Loucy (cell line): ENCODE results near the gene TNK1.

Experiments
- EZH2phosphoT487 ChIP-seq: fragments of 200-600 bp; IDR thresholded peaks from 2 replicates; pipeline ENCODE4 v1.6.1; 2018; ENCODE audit warnings: antibody characterized with exemption, mild to moderate bottlenecking, moderate library complexity, borderline replicate concordance
- TF ChIP-seq, protein P1 (sequence below): fragments of 200-600 bp; sonication (generic); conservative IDR thresholded peaks from 2 replicates; pipeline ENCODE4 v1.5.1; 2014; ENCODE audit warnings: mild to moderate bottlenecking, antibody characterized with exemption, low read length

DNA sequence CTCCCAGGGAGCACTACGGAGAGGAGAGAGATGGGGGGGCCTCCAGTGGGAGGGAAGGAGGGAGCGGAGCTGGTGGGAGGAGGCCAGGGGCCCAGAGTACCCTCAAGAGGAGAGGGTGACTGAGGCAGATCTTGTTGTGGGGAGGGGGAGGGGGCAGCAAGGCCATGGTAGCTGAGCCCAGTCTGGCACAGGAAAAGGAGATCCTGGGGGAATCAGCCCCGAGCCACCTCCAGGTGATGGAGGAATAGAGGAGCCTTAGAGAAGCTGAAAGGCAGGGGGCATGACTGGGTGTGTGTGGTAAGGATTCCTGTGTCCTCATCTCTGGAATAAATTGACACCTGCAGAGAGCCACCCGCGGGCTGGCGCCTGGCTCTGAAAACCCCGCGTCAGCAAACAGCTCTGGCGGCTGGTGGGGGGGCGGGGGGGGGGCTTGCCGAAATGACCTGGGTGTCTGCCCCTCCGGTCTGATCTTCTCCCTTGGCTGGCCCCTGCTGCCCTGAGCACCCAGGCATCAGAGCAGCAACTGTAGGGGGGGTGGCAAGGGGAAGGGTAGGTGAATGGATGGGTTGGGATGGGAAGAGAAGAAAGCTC is 25.4 kb downstream of the TNK1 start:
- TF ChIP-seq, protein P1, sequence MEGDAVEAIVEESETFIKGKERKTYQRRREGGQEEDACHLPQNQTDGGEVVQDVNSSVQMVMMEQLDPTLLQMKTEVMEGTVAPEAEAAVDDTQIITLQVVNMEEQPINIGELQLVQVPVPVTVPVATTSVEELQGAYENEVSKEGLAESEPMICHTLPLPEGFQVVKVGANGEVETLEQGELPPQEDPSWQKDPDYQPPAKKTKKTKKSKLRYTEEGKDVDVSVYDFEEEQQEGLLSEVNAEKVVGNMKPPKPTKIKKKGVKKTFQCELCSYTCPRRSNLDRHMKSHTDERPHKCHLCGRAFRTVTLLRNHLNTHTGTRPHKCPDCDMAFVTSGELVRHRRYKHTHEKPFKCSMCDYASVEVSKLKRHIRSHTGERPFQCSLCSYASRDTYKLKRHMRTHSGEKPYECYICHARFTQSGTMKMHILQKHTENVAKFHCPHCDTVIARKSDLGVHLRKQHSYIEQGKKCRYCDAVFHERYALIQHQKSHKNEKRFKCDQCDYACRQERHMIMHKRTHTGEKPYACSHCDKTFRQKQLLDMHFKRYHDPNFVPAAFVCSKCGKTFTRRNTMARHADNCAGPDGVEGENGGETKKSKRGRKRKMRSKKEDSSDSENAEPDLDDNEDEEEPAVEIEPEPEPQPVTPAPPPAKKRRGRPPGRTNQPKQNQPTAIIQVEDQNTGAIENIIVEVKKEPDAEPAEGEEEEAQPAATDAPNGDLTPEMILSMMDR, result no peak
- no peak for TF ChIP-seq EZH2phosphoT487
